GM06990 (cell line): ENCODE data around the gene SORBS2.

ENCODE experiments used
- DNase-seq: peaks from one replicate; pipeline ENCODE4 v3.0.0-alpha.2; 2011; ENCODE audit not compliant: insufficient read length; ENCODE audit errors: extremely low read depth
- H3K27me3 ChIP-seq: replicated peaks from 2 replicates; pipeline ENCODE4 v1.6.0; 2011; ENCODE audit warnings: low read length; ENCODE audit not compliant: control insufficient read depth, insufficient read depth
- H3K36me3 ChIP-seq: 2 replicates; pipeline ENCODE4 v1.5.1; 2011; ENCODE audit warnings: low read length; ENCODE audit not compliant: control insufficient read depth, insufficient read depth
- H3K4me3 ChIP-seq: replicated peaks from 2 replicates; pipeline ENCODE4 v1.5.1; 2011; ENCODE audit warnings: low read depth, mild to moderate bottlenecking, control low read depth, low read length
- TF ChIP-seq, protein P1 (sequence below): IDR thresholded peaks from 2 replicates; pipeline ENCODE4 v1.5.1; 2011; ENCODE audit warnings: low read length, control low read depth, mild to moderate bottlenecking, inconsistent platforms; ENCODE audit not compliant: insufficient read depth, poor library complexity, severe bottlenecking

Gene SORBS2

DNA sequence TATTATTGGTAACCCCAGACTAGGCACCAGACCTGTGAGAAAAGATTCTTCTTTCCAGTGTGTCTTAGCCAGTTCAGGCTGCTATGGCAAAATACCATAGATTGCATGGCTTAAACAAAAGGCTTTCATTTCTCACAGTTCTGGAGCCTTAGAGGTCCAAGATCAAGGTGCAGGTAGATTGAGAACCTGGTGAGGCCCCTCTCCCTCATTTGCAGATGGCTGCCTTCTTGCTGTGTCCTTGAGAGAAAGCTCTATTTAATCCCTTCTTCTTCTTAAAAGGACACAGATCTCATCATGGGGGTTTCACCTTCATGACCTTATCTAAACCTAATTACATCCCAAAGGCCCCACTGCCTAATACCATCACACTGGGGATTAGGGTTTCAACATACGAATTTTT, 273.2 kb downstream of the SORBS2 start:
- TF ChIP-seq, protein P1, sequence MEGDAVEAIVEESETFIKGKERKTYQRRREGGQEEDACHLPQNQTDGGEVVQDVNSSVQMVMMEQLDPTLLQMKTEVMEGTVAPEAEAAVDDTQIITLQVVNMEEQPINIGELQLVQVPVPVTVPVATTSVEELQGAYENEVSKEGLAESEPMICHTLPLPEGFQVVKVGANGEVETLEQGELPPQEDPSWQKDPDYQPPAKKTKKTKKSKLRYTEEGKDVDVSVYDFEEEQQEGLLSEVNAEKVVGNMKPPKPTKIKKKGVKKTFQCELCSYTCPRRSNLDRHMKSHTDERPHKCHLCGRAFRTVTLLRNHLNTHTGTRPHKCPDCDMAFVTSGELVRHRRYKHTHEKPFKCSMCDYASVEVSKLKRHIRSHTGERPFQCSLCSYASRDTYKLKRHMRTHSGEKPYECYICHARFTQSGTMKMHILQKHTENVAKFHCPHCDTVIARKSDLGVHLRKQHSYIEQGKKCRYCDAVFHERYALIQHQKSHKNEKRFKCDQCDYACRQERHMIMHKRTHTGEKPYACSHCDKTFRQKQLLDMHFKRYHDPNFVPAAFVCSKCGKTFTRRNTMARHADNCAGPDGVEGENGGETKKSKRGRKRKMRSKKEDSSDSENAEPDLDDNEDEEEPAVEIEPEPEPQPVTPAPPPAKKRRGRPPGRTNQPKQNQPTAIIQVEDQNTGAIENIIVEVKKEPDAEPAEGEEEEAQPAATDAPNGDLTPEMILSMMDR = no peak
- no peak for DNase-seq
- Histone ChIP-seq H3K4me3 (no peak overlapping the region), H3K36me3 (no peaks in the 10 kb centered on the region), H3K27me3 (peaks cover 1% of the 10 kb centered on the region)

- H3K36me3 ChIP-seq = no peaks in the 10 kb centered on the region
- H3K27me3 ChIP-seq = peaks cover 1% of the 10 kb centered on the region
- no peak overlapping the region for H3K4me3 ChIP-seq
- DNase-seq = no peak
- TF ChIP-seq, protein P1 = no peak
These were observed 275.6 kb downstream of the SORBS2 start for GRCh38 chr4:185536411-185536709.

DNA sequence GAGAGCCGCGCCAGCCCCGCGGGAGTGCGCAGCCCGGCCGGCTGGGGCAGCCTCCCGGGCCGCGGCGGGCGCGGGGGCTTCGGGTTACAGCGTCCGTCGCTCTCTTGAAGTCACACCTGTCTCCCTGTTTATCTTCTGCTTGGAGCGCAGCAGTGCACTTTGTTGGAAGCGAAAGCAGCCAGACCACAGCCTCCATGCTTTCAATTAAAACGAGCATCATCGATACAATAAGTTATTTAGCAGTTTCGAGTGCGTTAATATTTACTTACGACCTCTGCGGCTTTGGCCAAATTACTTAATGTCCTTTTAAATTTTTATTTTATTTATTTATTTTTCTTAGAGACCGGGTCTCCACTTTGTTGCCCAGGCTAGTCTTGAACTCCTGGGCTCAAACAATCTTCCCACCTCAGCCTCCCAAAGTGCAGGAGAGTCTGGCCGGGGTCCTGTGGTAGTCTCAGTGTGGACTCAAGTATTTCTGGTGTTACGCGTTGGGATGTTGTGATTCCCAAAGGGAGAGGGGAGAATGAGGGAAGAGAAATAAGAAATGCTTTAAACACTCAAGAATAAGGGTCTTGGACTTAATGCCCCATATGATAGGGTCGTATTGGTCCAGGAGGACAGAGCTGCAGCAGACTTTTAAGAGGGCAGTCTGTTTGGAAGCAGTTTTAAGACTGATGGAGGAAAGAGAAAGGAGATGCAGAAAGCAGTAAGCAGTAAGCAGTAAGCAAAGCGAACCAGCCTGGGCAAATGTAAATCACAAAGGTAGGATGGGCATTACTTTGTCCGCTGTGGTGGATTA, 276.2 kb downstream of the SORBS2 start:
- no peak for DNase-seq
- H3K27me3 ChIP-seq = peaks cover 1% of the 10 kb centered on the region
- H3K4me3 ChIP-seq = peak overlapping the region; percentile 58
- TF ChIP-seq, protein P1 = no peak
- H3K36me3 ChIP-seq = no peaks in the 10 kb centered on the region
